GM12878 (cell line): ENCODE results near the gene DDX10.
"Not testable (repeated sequence)": the region's sequence is repeated elsewhere in the genome, so short reads cannot be mapped to it uniquely, and the experiment has no call there.

Source experiments
- CREB1 ChIP-seq: IDR thresholded peaks from 2 replicates; pipeline ENCODE4 v1.6.1; 2012; ENCODE audit warnings: low read depth, mild to moderate bottlenecking, inconsistent platforms
- CREM ChIP-seq: IDR thresholded peaks from 2 replicates; pipeline ENCODE4 v1.6.1; 2014; ENCODE audit warnings: antibody characterized with exemption, low read depth
- CTCF ChIP-seq, 3 experiments: IDR thresholded peaks in 2 of 3; conservative IDR thresholded peaks in 1 of 3; 2 replicates each; pipeline ENCODE4 v1.5.1; 2011; ENCODE audit warnings: low read depth in 3 of 3, low read length in 3 of 3, mild to moderate bottlenecking in 3 of 3, control low read depth in 2 of 3, moderate library complexity in 2 of 3, inconsistent platforms in 1 of 3, mixed read lengths in 1 of 3; ENCODE audit not compliant: control insufficient read depth in 2 of 3, insufficient read depth in 1 of 3; ENCODE audit errors: extremely low read depth in 1 of 3
- EP300 ChIP-seq, 2 experiments: fragments of 150-350 bp in 1 of 2; IDR thresholded peaks; 2 replicates each; pipeline ENCODE4 v1.6.1; 2011 to 2012; ENCODE audit warnings: low read depth in 2 of 2, low read length in 2 of 2, borderline replicate concordance in 1 of 2, improper control_type of control experiment in 1 of 2, inconsistent platforms in 1 of 2; ENCODE audit not compliant: control insufficient read depth in 1 of 2
- EZH2 ChIP-seq: IDR thresholded peaks from 2 replicates; pipeline ENCODE4 v1.6.1; 2012; ENCODE audit warnings: low read depth, mild to moderate bottlenecking, control low read depth, inconsistent platforms, low read length, borderline replicate concordance; ENCODE audit not compliant: control insufficient read depth
- NR2C2 ChIP-seq: IDR thresholded peaks from 2 replicates; pipeline ENCODE4 v1.6.1; 2011; ENCODE audit warnings: borderline replicate concordance, low read depth; ENCODE audit not compliant: control insufficient read depth, insufficient read length
- TAF1 ChIP-seq: IDR thresholded peaks from 2 replicates; pipeline ENCODE4 v1.6.1; 2011; ENCODE audit warnings: mild to moderate bottlenecking, low read depth, low read length, borderline replicate concordance
- ZBTB33 ChIP-seq: fragments of 450-650 bp; IDR thresholded peaks from 2 replicates; pipeline ENCODE4 v1.6.1; 2017; ENCODE audit warnings: mild to moderate bottlenecking
- TF ChIP-seq, protein P1 (sequence below): IDR thresholded peaks from 2 replicates; pipeline ENCODE4 v1.6.1; 2012; ENCODE audit warnings: mild to moderate bottlenecking, low read depth, low read length

GRCh38 chr11:108641752-108642151, 23.1 kb upstream of the DDX10 start:
- TF ChIP-seq NR2C2; EZH2; CREB1; TAF1; CTCF (IDR thresholded peaks at IDR 0.05 in 2 of 3, conservative IDR thresholded peaks at IDR 0.05 in 1 of 3; ENCODE audit: control insufficient read depth in 2 of 3, extremely low read depth in 1 of 3, insufficient read depth in 1 of 3, low read depth in 3 of 3, low read length in 3 of 3); EP300 (IDR thresholded peaks at IDR 0.05; ENCODE audit: borderline replicate concordance in 1 of 2, control insufficient read depth in 1 of 2, low read depth in 2 of 2, low read length in 2 of 2); ZBTB33; CREM: not testable (repeated sequence)
- TF ChIP-seq, protein P1, sequence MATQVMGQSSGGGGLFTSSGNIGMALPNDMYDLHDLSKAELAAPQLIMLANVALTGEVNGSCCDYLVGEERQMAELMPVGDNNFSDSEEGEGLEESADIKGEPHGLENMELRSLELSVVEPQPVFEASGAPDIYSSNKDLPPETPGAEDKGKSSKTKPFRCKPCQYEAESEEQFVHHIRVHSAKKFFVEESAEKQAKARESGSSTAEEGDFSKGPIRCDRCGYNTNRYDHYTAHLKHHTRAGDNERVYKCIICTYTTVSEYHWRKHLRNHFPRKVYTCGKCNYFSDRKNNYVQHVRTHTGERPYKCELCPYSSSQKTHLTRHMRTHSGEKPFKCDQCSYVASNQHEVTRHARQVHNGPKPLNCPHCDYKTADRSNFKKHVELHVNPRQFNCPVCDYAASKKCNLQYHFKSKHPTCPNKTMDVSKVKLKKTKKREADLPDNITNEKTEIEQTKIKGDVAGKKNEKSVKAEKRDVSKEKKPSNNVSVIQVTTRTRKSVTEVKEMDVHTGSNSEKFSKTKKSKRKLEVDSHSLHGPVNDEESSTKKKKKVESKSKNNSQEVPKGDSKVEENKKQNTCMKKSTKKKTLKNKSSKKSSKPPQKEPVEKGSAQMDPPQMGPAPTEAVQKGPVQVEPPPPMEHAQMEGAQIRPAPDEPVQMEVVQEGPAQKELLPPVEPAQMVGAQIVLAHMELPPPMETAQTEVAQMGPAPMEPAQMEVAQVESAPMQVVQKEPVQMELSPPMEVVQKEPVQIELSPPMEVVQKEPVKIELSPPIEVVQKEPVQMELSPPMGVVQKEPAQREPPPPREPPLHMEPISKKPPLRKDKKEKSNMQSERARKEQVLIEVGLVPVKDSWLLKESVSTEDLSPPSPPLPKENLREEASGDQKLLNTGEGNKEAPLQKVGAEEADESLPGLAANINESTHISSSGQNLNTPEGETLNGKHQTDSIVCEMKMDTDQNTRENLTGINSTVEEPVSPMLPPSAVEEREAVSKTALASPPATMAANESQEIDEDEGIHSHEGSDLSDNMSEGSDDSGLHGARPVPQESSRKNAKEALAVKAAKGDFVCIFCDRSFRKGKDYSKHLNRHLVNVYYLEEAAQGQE = not testable (repeated sequence)
